HepG2 (cell line): ENCODE results near the gene SLC25A38. TPM values are rescaled to one million over a fixed set of nuclear protein-coding genes. Genes with fewer than 3 reads are reported as not detected.

Experiments used
- ARID2 ChIP-seq: sonication (generic); formaldehyde crosslinking; IDR thresholded peaks from 2 replicates; pipeline ENCODE4 v1.8.1; 2022; ENCODE audit warnings: mild to moderate bottlenecking, missing genetic modification reagents, borderline replicate concordance
- CCDC6 ChIP-seq: sonication (generic); formaldehyde crosslinking; IDR thresholded peaks from 2 replicates; pipeline ENCODE4 v1.8.1; 2022; ENCODE audit warnings: mild to moderate bottlenecking, missing genetic modification reagents, moderate library complexity
- HES4 ChIP-seq: sonication (generic); formaldehyde crosslinking; IDR thresholded peaks from 2 replicates; pipeline ENCODE4 v1.9.0; 2021; ENCODE audit warnings: mild to moderate bottlenecking, missing genetic modification reagents, borderline replicate concordance
- SCMH1 ChIP-seq: sonication (generic); formaldehyde crosslinking; IDR thresholded peaks from 2 replicates; pipeline ENCODE4 v1.9.0; 2021; ENCODE audit warnings: missing genetic modification reagents, mild to moderate bottlenecking, borderline replicate concordance
- SNRNP70 ChIP-seq: fragments of 200-400 bp; formaldehyde crosslinking; IDR thresholded peaks from 2 replicates; pipeline ENCODE4 v1.6.1; 2017; ENCODE audit warnings: mild to moderate bottlenecking, low read depth, low read length, moderate library complexity
- TOE1 ChIP-seq: sonication (generic); formaldehyde crosslinking; IDR thresholded peaks from 2 replicates; pipeline ENCODE4 v1.4.0; 2020; ENCODE audit warnings: mild to moderate bottlenecking, missing genetic modification reagents
- ZNF17 ChIP-seq: sonication (generic); formaldehyde crosslinking; IDR thresholded peaks from 2 replicates; pipeline ENCODE4 v1.5.0; 2020; ENCODE audit warnings: mild to moderate bottlenecking, missing genetic modification reagents
- ZNF329 ChIP-seq: sonication (generic); formaldehyde crosslinking; IDR thresholded peaks from 2 replicates; pipeline ENCODE4 v1.9.0; 2021; ENCODE audit warnings: low read depth, mild to moderate bottlenecking, missing genetic modification reagents
- ZNF709 ChIP-seq: sonication (generic); formaldehyde crosslinking; IDR thresholded peaks from 2 replicates; pipeline ENCODE4 v1.5.0; 2020; ENCODE audit warnings: mild to moderate bottlenecking, missing genetic modification reagents
- ZNF75D ChIP-seq: sonication (generic); formaldehyde crosslinking; IDR thresholded peaks from 2 replicates; pipeline ENCODE4 v1.8.1; 2023; ENCODE audit warnings: missing genetic modification reagents, mild to moderate bottlenecking, borderline replicate concordance
- ZNF777 ChIP-seq: sonication (generic); formaldehyde crosslinking; IDR thresholded peaks from 2 replicates; pipeline ENCODE4 v1.4.0; 2020; ENCODE audit warnings: missing genetic modification reagents
- polyA plus RNA-seq, 8 experiments: library from polyadenylated mRNA; depleted of rRNA in 3 of 8; stranded (reverse) in 7 of 8; unstranded in 1 of 8; fragments of >200 nt; fragmentation: Illumina TruSeq in 4 of 8; extraction: Trizol in 4 of 8; gene quantifications; 2 replicates each; pipeline versions ENCODE4 v1.2.1 to v1.2.3, GENCODE V29; 2011 to 2016; ENCODE audit warnings: low read depth in 4 of 8, missing spikeins in 1 of 8, mixed read lengths in 1 of 8; ENCODE audit not compliant: insufficient read depth in 1 of 8
- total RNA-seq, 5 experiments: library from RNA; depleted of rRNA; stranded (reverse); fragments of >200 nt; fragmentation: Illumina TruSeq; extraction: Trizol; gene quantifications; 2 replicates each; pipeline ENCODE4 v1.2.3, GENCODE V29; 2016; ENCODE audit warnings: low read depth in 1 of 5
- TF ChIP-seq, protein P1 (sequence below): sonication (generic); formaldehyde crosslinking; IDR thresholded peaks from 2 replicates; pipeline ENCODE4 v1.5.0; 2020; ENCODE audit warnings: mild to moderate bottlenecking, missing genetic modification reagents, borderline replicate concordance
- TF ChIP-seq, protein P2 (sequence below): sonication (generic); formaldehyde crosslinking; IDR thresholded peaks from 2 replicates; pipeline ENCODE4 v1.5.1; 2020; ENCODE audit warnings: mild to moderate bottlenecking, missing genetic modification reagents, moderate library complexity
- TF ChIP-seq, protein P3 (sequence below): sonication (generic); formaldehyde crosslinking; IDR thresholded peaks from 2 replicates; pipeline ENCODE4 v1.8.0; 2022; ENCODE audit warnings: missing genetic modification reagents, mild to moderate bottlenecking, borderline replicate concordance
- TF ChIP-seq, protein P4 (sequence below): sonication (generic); formaldehyde crosslinking; IDR thresholded peaks from 2 replicates; pipeline ENCODE4 v1.9.0; 2021; ENCODE audit warnings: missing genetic modification reagents, mild to moderate bottlenecking, borderline replicate concordance

The SLC25A38 gene
- total and polyA plus RNA-seq, 2 of the 13 experiments (the other 11 are each of a cell fraction or from before 2014, with no cell fraction given) = 32.5 to 35.4 TPM

DNA sequence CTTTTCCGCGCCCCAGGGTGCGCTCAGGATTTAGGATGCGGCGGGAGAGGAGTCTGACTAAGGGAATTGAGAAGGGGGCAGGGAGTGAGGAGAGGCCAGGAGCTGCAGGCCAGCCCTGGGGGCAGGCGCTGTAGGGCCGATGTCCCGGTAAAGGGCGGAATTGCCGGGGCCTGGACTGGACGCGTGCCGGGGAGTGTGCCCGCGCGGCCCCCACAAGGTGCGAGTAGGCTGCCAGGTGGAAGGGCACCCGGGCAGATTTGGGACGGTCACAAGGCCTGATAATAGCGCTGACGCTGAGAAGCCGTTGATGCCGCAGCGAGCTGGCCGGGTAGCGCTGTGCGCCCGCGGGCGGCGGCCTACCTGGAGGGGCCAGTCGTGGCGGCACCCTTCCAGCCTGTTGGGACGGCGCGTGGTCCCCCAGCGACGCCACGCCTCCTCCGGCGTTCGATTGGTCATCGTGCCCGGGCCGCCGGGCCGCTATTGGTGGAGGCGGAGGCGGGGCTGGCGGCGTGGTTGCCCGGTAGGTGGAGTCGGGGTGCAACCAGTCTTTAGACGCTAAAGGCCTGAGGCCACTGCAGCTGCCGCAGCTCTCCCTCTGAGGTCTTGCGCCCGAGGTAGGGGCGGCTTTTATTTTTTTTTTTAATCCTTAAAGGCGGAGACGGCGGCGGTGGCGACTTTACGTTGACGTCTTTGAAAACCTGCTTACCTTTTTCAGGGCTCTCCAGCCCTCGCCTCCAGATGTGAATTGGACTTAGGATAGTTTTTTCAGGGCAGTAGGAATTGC, 903 bp downstream of the SLC25A38 start (continued):
- TF ChIP-seq, protein P1, sequence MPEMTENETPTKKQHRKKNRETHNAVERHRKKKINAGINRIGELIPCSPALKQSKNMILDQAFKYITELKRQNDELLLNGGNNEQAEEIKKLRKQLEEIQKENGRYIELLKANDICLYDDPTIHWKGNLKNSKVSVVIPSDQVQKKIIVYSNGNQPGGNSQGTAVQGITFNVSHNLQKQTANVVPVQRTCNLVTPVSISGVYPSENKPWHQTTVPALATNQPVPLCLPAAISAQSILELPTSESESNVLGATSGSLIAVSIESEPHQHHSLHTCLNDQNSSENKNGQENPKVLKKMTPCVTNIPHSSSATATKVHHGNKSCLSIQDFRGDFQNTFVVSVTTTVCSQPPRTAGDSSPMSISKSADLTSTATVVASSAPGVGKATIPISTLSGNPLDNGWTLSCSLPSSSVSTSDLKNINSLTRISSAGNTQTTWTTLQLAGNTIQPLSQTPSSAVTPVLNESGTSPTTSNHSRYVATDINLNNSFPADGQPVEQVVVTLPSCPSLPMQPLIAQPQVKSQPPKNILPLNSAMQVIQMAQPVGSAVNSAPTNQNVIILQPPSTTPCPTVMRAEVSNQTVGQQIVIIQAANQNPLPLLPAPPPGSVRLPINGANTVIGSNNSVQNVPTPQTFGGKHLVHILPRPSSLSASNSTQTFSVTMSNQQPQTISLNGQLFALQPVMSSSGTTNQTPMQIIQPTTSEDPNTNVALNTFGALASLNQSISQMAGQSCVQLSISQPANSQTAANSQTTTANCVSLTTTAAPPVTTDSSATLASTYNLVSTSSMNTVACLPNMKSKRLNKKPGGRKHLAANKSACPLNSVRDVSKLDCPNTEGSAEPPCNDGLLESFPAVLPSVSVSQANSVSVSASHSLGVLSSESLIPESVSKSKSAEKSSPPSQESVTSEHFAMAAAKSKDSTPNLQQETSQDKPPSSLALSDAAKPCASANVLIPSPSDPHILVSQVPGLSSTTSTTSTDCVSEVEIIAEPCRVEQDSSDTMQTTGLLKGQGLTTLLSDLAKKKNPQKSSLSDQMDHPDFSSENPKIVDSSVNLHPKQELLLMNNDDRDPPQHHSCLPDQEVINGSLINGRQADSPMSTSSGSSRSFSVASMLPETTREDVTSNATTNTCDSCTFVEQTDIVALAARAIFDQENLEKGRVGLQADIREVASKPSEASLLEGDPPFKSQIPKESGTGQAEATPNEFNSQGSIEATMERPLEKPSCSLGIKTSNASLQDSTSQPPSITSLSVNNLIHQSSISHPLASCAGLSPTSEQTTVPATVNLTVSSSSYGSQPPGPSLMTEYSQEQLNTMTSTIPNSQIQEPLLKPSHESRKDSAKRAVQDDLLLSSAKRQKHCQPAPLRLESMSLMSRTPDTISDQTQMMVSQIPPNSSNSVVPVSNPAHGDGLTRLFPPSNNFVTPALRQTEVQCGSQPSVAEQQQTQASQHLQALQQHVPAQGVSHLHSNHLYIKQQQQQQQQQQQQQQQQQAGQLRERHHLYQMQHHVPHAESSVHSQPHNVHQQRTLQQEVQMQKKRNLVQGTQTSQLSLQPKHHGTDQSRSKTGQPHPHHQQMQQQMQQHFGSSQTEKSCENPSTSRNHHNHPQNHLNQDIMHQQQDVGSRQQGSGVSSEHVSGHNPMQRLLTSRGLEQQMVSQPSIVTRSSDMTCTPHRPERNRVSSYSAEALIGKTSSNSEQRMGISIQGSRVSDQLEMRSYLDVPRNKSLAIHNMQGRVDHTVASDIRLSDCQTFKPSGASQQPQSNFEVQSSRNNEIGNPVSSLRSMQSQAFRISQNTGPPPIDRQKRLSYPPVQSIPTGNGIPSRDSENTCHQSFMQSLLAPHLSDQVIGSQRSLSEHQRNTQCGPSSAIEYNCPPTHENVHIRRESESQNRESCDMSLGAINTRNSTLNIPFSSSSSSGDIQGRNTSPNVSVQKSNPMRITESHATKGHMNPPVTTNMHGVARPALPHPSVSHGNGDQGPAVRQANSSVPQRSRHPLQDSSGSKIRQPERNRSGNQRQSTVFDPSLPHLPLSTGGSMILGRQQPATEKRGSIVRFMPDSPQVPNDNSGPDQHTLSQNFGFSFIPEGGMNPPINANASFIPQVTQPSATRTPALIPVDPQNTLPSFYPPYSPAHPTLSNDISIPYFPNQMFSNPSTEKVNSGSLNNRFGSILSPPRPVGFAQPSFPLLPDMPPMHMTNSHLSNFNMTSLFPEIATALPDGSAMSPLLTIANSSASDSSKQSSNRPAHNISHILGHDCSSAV (CRISPR knock-in tag) = no peak
- TF ChIP-seq SNRNP70 (no peak), CCDC6 (CRISPR knock-in tag) (peak; percentile 29; the same call in 1 of the 2 replicates), ZNF777 (peak; percentile 69), SCMH1 (CRISPR knock-in tag) (no peak), ARID2 (CRISPR knock-in tag) (no peak), ZNF75D (CRISPR knock-in tag) (no peak), HES4 (CRISPR knock-in tag) (peak; percentile 56; the same call in 1 of the 2 replicates), ZNF329 (no peak), TOE1 (CRISPR knock-in tag) (0 out of 2 replicates have a peak, but pooled peaks have one; percentile 35), ZNF17 (CRISPR knock-in tag) (no peak), ZNF709 (CRISPR knock-in tag) (0 out of 2 replicates have a peak, but pooled peaks have one; percentile 21)
- TF ChIP-seq, protein P2, sequence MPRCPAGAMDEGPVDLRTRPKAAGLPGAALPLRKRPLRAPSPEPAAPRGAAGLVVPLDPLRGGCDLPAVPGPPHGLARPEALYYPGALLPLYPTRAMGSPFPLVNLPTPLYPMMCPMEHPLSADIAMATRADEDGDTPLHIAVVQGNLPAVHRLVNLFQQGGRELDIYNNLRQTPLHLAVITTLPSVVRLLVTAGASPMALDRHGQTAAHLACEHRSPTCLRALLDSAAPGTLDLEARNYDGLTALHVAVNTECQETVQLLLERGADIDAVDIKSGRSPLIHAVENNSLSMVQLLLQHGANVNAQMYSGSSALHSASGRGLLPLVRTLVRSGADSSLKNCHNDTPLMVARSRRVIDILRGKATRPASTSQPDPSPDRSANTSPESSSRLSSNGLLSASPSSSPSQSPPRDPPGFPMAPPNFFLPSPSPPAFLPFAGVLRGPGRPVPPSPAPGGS = no peak
- TF ChIP-seq, protein P3, sequence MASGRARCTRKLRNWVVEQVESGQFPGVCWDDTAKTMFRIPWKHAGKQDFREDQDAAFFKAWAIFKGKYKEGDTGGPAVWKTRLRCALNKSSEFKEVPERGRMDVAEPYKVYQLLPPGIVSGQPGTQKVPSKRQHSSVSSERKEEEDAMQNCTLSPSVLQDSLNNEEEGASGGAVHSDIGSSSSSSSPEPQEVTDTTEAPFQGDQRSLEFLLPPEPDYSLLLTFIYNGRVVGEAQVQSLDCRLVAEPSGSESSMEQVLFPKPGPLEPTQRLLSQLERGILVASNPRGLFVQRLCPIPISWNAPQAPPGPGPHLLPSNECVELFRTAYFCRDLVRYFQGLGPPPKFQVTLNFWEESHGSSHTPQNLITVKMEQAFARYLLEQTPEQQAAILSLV = peak; percentile 53; the same call in 1 of the 2 replicates
- TF ChIP-seq, protein P4, sequence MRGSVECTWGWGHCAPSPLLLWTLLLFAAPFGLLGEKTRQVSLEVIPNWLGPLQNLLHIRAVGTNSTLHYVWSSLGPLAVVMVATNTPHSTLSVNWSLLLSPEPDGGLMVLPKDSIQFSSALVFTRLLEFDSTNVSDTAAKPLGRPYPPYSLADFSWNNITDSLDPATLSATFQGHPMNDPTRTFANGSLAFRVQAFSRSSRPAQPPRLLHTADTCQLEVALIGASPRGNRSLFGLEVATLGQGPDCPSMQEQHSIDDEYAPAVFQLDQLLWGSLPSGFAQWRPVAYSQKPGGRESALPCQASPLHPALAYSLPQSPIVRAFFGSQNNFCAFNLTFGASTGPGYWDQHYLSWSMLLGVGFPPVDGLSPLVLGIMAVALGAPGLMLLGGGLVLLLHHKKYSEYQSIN (CRISPR knock-in tag) = no peak
